Keratinocyte (primary cell): ENCODE data around the gene SRPK2. TPM values are rescaled to one million over a fixed set of nuclear protein-coding genes. Genes with fewer than 3 reads are reported as not detected.

Experiments
- DNase-seq: peaks from one replicate; pipeline ENCODE4 v3.0.0-alpha.2; 2011; ENCODE audit warnings: low read depth, missing footprints, low spot score
- FAIRE-seq: peaks from 2 replicates; lab custom pipeline; 2011; peaks lifted over from hg19 to GRCh38; lab: Jason Lieb, UNC
- H2AFZ ChIP-seq: 2 replicates; pipeline ENCODE4 v1.6.0; 2012; ENCODE audit warnings: low read length, control low read depth, inconsistent platforms; ENCODE audit not compliant: control insufficient read depth
- H3K27ac ChIP-seq: 2 replicates; pipeline ENCODE4 v1.5.1; 2011; ENCODE audit warnings: low read length; ENCODE audit not compliant: control insufficient read depth, insufficient read depth
- H3K27me3 ChIP-seq: 3 replicates; pipeline ENCODE4 v1.6.0; 2011; ENCODE audit warnings: low read length; ENCODE audit not compliant: control insufficient read depth, insufficient read depth; ENCODE audit errors: extremely low read depth
- H3K36me3 ChIP-seq, 2 experiments: 2 replicates in 1 of 2; 3 replicates in 1 of 2; pipeline ENCODE4 v1.5.1; 2011; ENCODE audit warnings: low read length in 2 of 2, mild to moderate bottlenecking in 1 of 2; ENCODE audit not compliant: control insufficient read depth in 2 of 2, insufficient read depth in 2 of 2; ENCODE audit errors: extremely low read depth in 1 of 2
- H3K4me1 ChIP-seq: 3 replicates; pipeline ENCODE4 v1.5.1; 2011; ENCODE audit warnings: low read length; ENCODE audit not compliant: control insufficient read depth, insufficient read depth; ENCODE audit errors: extremely low read depth
- H3K4me2 ChIP-seq: 3 replicates; pipeline ENCODE4 v1.6.0; 2011; ENCODE audit warnings: low read depth, low read length; ENCODE audit not compliant: control insufficient read depth, insufficient read depth; ENCODE audit errors: extremely low read depth
- H3K4me3 ChIP-seq, 3 experiments: fragments of 200-600 bp in 1 of 3; sonication (generic) in 1 of 3; 2 replicates in 2 of 3; 3 replicates in 1 of 3; pipeline ENCODE4 v1.5.1; 2011 to 2016; ENCODE audit warnings: low read length in 3 of 3, mild to moderate bottlenecking in 3 of 3, control low read depth in 2 of 3, inconsistent platforms in 1 of 3, low read depth in 1 of 3, mixed read lengths in 1 of 3, mixed run types in 1 of 3, moderate library complexity in 1 of 3; ENCODE audit not compliant: control insufficient read depth in 2 of 3, insufficient read depth in 2 of 3; ENCODE audit errors: extremely low read depth in 1 of 3
- H3K79me2 ChIP-seq: 2 replicates; pipeline ENCODE4 v1.6.0; 2012; ENCODE audit warnings: low read length; ENCODE audit not compliant: control insufficient read depth, insufficient read depth
- H3K9ac ChIP-seq: 3 replicates; pipeline ENCODE4 v1.6.0; 2011; ENCODE audit warnings: low read length; ENCODE audit not compliant: control insufficient read depth, insufficient read depth; ENCODE audit errors: extremely low read depth
- H3K9me1 ChIP-seq: 3 replicates; pipeline ENCODE4 v1.6.0; 2011; ENCODE audit warnings: low read length; ENCODE audit not compliant: control insufficient read depth, insufficient read depth; ENCODE audit errors: extremely low read depth
- H3K9me3 ChIP-seq: 2 replicates; pipeline ENCODE4 v1.5.1; 2012; ENCODE audit warnings: low read depth, low read length; ENCODE audit not compliant: control insufficient read depth
- H4K20me1 ChIP-seq: 3 replicates; pipeline ENCODE4 v1.6.0; 2011; ENCODE audit warnings: low read length; ENCODE audit not compliant: control insufficient read depth, insufficient read depth; ENCODE audit errors: extremely low read depth
- EZH2 ChIP-seq: IDR thresholded peaks from one replicate; pipeline ENCODE4 v1.6.1; 2012; ENCODE audit warnings: inconsistent platforms, mild to moderate bottlenecking, low read length, moderate library complexity
- dilution Hi-C: fragments of 300-500 bp; cut with MboI; formaldehyde crosslinking; loops from one replicate; pipeline ENCODE4 v1.7.0; 2020; ENCODE audit warnings: low sequenced_read_pairs; ENCODE audit not compliant: extremely low pct_ligation_motif_present
- polyA plus RNA-seq, 5 experiments: library from polyadenylated mRNA; depleted of rRNA in 3 of 5; stranded (reverse) in 3 of 5; stranded (forward) in 1 of 5; unstranded in 1 of 5; fragments of >200 nt; gene quantifications; 1 replicate in 1 of 5; 2 replicates in 3 of 5; 3 replicates in 1 of 5; pipeline versions ENCODE4 v1.2.1 to v1.2.3, GENCODE V29; 2011 to 2012; ENCODE audit warnings: missing spikeins in 2 of 5, low read depth in 1 of 5, low replicate concordance in 1 of 5
- TF ChIP-seq, protein P1 (sequence below), 3 experiments: IDR thresholded peaks in 1 of 3; conservative IDR thresholded peaks in 1 of 3; optimal IDR thresholded peaks in 1 of 3; 2 replicates in 2 of 3; 3 replicates in 1 of 3; pipeline versions ENCODE3 to v1.5.1; 2011; ENCODE audit warnings: low read length in 3 of 3, mild to moderate bottlenecking in 3 of 3, moderate library complexity in 2 of 3, control low read depth in 1 of 3, inconsistent platforms in 1 of 3; ENCODE audit not compliant: insufficient read depth in 2 of 3; ENCODE audit errors: extremely low read depth in 1 of 3

Gene SRPK2
- polyA plus RNA-seq, 1 donor (not counting 4 experiments of a cell fraction or from before 2014, with no cell fraction given) = 40.2 TPM

DNA sequence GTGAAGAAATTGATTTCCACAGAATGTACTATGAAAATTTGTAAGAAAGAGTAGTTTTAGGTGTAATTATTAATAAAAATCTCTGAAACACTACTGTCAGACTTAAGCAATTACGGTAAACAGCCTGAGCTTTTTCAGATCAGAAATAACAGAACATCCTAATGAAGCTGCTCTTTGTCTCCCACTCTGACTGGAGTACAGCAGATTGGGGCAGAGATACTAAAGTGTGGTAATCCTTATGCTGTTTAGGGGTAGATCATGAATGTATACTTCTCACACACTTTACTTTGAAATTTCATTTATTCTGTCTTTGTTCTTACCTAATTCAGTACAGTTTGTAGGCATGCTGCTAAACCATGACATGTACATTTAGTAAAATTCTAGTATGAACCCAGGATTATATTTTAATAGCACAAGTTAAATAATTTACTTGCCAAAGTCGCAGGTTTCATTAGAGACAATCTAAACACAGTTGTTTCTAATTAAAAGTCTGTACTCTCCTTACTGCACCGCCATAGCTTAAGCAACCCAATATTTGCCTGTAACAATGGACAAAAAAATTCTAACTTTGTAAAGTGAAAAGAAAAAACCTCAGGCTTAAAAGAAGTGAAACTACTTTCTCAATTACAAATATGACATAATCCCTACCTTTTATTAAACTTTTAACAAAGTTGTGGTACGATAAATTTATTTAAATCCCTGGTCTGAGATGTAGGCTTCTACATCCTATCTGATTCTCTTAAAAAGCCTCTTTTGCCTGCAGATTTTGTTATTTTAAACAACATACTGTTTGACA lies 286.0 kb downstream of the SRPK2 start:
- H3K36me3 ChIP-seq = peaks cover 9 to 16% of the 10 kb centered on the region in 2 experiments
- no peaks in the 10 kb centered on the region for H3K79me2 ChIP-seq
- no peaks in the 10 kb centered on the region for H3K9me1 ChIP-seq
- FAIRE-seq (no peak), DNase-seq (no peak)
- H3K4me3 ChIP-seq = no peak overlapping the region
- H3K9me3 ChIP-seq = no peaks in the 10 kb centered on the region
- H3K9ac ChIP-seq = no peak overlapping the region
- H3K27me3 ChIP-seq = no peaks in the 10 kb centered on the region
- TF ChIP-seq, protein P1, sequence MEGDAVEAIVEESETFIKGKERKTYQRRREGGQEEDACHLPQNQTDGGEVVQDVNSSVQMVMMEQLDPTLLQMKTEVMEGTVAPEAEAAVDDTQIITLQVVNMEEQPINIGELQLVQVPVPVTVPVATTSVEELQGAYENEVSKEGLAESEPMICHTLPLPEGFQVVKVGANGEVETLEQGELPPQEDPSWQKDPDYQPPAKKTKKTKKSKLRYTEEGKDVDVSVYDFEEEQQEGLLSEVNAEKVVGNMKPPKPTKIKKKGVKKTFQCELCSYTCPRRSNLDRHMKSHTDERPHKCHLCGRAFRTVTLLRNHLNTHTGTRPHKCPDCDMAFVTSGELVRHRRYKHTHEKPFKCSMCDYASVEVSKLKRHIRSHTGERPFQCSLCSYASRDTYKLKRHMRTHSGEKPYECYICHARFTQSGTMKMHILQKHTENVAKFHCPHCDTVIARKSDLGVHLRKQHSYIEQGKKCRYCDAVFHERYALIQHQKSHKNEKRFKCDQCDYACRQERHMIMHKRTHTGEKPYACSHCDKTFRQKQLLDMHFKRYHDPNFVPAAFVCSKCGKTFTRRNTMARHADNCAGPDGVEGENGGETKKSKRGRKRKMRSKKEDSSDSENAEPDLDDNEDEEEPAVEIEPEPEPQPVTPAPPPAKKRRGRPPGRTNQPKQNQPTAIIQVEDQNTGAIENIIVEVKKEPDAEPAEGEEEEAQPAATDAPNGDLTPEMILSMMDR (optimal IDR thresholded peaks at IDR 0.05 in 1 of 3, IDR thresholded peaks at IDR 0.05 in 1 of 3, conservative IDR thresholded peaks at IDR 0.05 in 1 of 3; ENCODE audit: extremely low read depth in 1 of 3, insufficient read depth in 2 of 3, low read length in 3 of 3) = no peak
- no peak for TF ChIP-seq EZH2
- H4K20me1 ChIP-seq = no peaks in the 10 kb centered on the region
- H3K4me1 ChIP-seq = no peaks in the 10 kb centered on the region
- no peak overlapping the region for H3K27ac ChIP-seq
- no peak overlapping the region for H2AFZ ChIP-seq
- no peak overlapping the region for H3K4me2 ChIP-seq
- dilution Hi-C loops = no loop called here

DNA sequence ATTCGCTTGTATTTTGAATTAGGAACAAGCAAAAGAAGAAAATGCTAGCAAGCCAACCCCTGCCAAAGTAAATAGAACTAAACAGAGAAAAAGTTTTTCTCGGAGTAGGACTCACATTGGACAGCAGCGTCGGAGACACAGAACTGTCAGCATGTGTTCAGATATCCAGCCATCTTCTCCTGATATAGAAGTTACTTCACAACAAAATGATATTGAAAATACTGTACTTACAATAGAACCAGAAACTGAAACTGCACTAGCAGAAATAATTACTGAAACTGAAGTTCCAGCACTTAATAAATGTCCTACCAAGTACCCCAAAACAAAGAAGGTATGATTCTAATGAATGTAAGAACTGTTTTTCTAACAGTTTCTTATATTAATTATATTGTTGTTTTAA lies 286.9 kb downstream of the SRPK2 start:
- no peaks in the 10 kb centered on the region for H3K9me1 ChIP-seq
- H3K36me3 ChIP-seq = peaks cover 5 to 8% of the 10 kb centered on the region in 2 experiments
- H3K27ac ChIP-seq = no peak overlapping the region
- H3K4me2 ChIP-seq = no peak overlapping the region
- no peak for TF ChIP-seq EZH2
- TF ChIP-seq, protein P1 (optimal IDR thresholded peaks at IDR 0.05 in 1 of 3, IDR thresholded peaks at IDR 0.05 in 1 of 3, conservative IDR thresholded peaks at IDR 0.05 in 1 of 3; ENCODE audit: extremely low read depth in 1 of 3, insufficient read depth in 2 of 3, low read length in 3 of 3) = no peak
- H3K27me3 ChIP-seq = no peaks in the 10 kb centered on the region
- H3K79me2 ChIP-seq = no peaks in the 10 kb centered on the region
- dilution Hi-C loops = no loop called here
- no peak overlapping the region for H3K4me3 ChIP-seq
- FAIRE-seq (no peak), DNase-seq (no peak)
- H3K9me3 ChIP-seq = no peaks in the 10 kb centered on the region
- H2AFZ ChIP-seq = no peak overlapping the region
- no peaks in the 10 kb centered on the region for H4K20me1 ChIP-seq
- H3K9ac ChIP-seq = no peak overlapping the region
- H3K4me1 ChIP-seq = no peaks in the 10 kb centered on the region
